WI38 (cell line): ENCODE measurements around the gene ATP2C1.

ENCODE experiments used
- H3K4me3 ChIP-seq: 2 replicates; pipeline ENCODE4 v1.5.1; 2011; ENCODE audit warnings: low read depth, mild to moderate bottlenecking, control low read depth, low read length
- TF ChIP-seq, protein P1 (sequence below): IDR thresholded peaks from 2 replicates; pipeline ENCODE4 v1.5.1; 2012; ENCODE audit warnings: low read depth, mild to moderate bottlenecking, control low read depth, low read length

Gene ATP2C1, protein sequence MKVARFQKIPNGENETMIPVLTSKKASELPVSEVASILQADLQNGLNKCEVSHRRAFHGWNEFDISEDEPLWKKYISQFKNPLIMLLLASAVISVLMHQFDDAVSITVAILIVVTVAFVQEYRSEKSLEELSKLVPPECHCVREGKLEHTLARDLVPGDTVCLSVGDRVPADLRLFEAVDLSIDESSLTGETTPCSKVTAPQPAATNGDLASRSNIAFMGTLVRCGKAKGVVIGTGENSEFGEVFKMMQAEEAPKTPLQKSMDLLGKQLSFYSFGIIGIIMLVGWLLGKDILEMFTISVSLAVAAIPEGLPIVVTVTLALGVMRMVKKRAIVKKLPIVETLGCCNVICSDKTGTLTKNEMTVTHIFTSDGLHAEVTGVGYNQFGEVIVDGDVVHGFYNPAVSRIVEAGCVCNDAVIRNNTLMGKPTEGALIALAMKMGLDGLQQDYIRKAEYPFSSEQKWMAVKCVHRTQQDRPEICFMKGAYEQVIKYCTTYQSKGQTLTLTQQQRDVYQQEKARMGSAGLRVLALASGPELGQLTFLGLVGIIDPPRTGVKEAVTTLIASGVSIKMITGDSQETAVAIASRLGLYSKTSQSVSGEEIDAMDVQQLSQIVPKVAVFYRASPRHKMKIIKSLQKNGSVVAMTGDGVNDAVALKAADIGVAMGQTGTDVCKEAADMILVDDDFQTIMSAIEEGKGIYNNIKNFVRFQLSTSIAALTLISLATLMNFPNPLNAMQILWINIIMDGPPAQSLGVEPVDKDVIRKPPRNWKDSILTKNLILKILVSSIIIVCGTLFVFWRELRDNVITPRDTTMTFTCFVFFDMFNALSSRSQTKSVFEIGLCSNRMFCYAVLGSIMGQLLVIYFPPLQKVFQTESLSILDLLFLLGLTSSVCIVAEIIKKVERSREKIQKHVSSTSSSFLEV

GRCh38 chr3:130893376-130894129 lies at the start of gene ATP2C1:
TSS of gene ATP2C1 (plus strand) at chr3:130894084. CDS start at chr3:130894770, 686 bp downstream.
- peak within 1 kb of the TSS; percentile 93 for H3K4me3 ChIP-seq
- TF ChIP-seq, protein P1, sequence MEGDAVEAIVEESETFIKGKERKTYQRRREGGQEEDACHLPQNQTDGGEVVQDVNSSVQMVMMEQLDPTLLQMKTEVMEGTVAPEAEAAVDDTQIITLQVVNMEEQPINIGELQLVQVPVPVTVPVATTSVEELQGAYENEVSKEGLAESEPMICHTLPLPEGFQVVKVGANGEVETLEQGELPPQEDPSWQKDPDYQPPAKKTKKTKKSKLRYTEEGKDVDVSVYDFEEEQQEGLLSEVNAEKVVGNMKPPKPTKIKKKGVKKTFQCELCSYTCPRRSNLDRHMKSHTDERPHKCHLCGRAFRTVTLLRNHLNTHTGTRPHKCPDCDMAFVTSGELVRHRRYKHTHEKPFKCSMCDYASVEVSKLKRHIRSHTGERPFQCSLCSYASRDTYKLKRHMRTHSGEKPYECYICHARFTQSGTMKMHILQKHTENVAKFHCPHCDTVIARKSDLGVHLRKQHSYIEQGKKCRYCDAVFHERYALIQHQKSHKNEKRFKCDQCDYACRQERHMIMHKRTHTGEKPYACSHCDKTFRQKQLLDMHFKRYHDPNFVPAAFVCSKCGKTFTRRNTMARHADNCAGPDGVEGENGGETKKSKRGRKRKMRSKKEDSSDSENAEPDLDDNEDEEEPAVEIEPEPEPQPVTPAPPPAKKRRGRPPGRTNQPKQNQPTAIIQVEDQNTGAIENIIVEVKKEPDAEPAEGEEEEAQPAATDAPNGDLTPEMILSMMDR, result no peak

GRCh38 chr3:130844462-130844861 lies 49.4 kb upstream of the ATP2C1 start:
- TF ChIP-seq, protein P1, result no peak
- no peak overlapping the region for H3K4me3 ChIP-seq

DNA sequence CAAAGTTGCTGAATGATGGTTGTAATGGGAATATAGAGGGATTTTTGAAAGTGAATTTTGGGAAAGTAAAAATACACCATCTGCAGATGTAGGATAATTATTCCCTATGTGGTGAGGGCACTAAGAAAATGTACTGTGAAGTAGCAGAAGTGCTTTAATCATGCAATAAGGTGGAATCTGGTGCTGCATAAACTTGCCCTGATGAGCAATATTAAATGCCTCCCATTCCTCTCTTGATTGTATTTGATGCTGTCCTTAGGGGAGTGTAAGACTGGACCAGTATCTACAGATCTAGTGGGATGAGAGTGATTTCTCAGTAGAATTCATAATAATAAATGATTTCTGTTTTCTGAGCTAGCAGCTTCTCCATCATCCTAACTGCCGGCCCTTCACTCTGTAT lies 47.7 kb upstream of the ATP2C1 start:
- TF ChIP-seq, protein P1, result no peak
- no peak overlapping the region for H3K4me3 ChIP-seq

GRCh38 chr3:130849091-130849552 lies 44.8 kb upstream of the ATP2C1 start:
- TF ChIP-seq, protein P1, result no peak
- H3K4me3 ChIP-seq, result no peak overlapping the region

- TF ChIP-seq, protein P1, result no peak
- no peak overlapping the region for H3K4me3 ChIP-seq
Measured at GRCh38 chr3:130850044-130850797, 43.7 kb upstream of the ATP2C1 start.

DNA sequence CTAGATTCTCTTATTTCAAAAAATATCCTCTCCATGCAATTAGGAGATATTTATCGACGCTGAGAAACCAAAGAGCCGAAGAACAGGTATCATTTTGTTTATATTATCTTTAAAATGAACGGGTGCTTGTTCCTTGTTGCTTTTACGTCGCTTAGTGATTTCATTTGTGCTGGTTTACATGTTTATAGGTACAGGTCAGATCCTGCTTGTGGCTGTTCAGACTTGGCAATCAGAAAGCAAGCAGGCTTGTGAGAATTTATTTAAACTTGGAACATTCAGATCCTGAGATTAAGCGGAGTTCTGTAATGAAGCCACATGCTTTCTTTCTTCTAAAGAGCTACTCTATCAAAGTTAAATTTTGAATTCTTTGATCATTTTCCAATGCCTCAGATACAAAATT lies 43.0 kb upstream of the ATP2C1 start:
- TF ChIP-seq, protein P1, result no peak
- no peak overlapping the region for H3K4me3 ChIP-seq
